HS-5 (cell line): ENCODE measurements around the gene OR2T6.
"Not testable (repeated sequence)": the region's sequence is repeated elsewhere in the genome, so short reads cannot be mapped to it uniquely, and the experiment has no call there.

Experiments used
- DNase-seq: peaks from one replicate; pipeline ENCODE4 v3.0.0-alpha.2; 2012; ENCODE audit warnings: low read depth

OR2T6 gene, protein sequence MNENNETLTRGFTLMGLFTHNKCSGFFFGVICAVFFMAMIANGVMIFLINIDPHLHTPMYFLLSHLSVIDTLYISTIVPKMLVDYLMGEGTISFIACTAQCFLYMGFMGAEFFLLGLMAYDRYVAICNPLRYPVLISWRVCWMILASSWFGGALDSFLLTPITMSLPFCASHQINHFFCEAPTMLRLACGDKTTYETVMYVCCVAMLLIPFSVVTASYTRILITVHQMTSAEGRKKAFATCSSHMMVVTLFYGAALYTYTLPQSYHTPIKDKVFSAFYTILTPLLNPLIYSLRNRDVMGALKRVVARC

DNA sequence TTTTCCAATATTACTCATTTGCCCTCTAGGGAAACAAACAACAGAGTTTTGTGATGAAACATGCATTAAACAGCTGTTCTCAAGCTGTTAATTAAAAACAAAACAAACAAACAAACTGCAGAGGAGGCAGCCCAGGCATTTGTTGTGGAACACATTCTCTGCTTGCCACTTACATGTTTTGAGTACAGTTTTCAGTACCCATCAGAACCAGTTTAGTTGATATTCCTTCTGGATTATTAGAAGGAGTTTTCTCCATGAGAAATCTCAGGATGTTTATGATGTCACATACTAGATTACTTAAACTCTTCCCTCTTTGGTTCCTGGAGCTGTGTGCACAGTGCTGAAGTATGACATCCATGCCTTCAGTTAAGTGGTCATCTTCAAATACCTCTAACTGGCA lies at the start of gene OR2T6:
Gene OR2T6, plus strand, starts transcription at position 301 of the 400 bp plus-strand sequence. CDS start 11,863 bp downstream, outside the sequence.
- DNase-seq = no peak

DNA sequence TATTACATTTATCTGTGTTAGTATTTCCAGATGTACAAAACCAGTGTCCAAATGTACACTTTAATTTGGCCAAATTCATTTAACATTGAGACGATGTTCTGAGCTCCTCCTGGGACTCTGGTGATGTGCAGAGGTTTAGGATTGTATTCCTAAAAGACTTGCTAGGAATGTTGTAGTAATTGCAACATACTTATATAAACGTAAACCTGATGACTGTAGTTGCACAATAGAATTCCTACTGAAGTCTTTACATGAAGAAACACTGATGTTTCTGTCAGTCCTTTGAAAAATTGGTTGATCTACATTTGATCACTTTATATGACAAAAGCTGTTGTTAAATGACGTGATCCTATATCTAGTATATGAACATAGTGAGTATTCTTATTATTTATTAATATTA lies 32.1 kb upstream of the OR2T6 start:
- no peak for DNase-seq

DNA sequence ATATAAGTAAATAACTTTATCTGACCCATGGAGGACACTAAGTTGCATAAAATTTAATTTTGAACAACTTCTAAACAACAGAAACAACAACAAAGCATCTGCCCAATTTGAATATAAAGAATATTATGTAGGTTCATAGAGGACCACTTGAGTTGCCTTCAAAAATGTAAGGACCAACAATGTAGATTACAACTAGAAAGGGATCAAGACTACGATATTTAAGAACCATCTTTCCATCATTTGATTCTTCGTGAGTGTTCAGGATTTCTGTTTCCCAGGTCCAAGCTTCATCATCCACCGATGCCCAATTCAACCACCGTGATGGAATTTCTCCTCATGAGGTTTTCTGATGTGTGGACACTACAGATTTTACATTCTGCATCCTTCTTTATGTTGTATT lies 27.1 kb upstream of the OR2T6 start, which contains the start of gene OR14C36:
Gene OR14C36, plus strand, starts transcription at position 301 of the 400 bp plus-strand sequence. Its CDS starts 0 bp downstream, at position 301.
- DNase-seq = no peak

DNA sequence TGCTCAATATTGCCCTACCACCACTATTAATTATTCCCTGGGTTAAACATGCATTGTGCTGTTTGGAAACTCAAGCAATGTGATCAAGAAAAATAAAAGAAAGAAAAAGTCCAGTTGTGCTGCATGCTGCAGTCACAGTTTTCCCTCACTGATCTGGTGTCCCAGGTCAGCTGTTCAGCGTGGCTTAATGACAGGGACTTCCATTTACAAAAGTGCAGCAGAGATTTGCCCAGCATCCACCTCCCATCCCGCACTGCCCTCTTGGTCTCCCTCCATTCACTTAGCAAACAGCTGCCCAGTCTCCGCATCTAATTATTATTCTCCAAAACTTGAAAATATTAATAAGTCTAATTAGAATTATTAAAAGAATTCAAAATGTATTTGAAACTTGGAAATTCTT lies 16.1 kb upstream of the OR2T6 start:
- no peak for DNase-seq

DNA sequence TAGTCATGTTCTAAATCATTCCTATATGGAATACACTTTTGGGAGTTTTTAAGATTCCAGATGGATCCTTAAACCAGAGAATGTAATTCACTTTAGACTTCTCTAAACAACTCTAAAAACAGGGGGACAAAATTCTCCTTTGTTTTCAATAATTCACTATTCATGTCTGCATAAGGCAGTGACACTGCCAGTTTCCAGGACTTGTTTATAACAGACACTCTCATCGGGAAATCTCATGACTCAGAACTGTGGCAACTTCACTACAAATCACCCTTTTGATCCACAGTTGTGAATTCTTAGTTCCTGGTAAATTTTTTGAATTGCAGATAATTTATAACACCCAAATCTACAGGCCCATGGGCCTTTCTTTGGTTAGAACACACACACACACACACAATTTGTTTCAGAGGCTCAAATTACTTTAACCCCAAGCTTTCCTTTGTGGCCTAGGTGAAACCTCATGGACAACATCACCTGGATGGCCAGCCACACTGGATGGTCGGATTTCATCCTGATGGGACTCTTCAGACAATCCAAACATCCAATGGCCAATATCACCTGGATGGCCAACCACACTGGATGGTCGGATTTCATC lies 14.3 kb upstream of the OR2T6 start, which contains the start of gene OR2T4:
Gene OR2T4, plus strand, starts transcription at position 545 of the 595 bp plus-strand sequence. Its CDS starts 0 bp downstream, at position 545.
- DNase-seq = no peak

DNA sequence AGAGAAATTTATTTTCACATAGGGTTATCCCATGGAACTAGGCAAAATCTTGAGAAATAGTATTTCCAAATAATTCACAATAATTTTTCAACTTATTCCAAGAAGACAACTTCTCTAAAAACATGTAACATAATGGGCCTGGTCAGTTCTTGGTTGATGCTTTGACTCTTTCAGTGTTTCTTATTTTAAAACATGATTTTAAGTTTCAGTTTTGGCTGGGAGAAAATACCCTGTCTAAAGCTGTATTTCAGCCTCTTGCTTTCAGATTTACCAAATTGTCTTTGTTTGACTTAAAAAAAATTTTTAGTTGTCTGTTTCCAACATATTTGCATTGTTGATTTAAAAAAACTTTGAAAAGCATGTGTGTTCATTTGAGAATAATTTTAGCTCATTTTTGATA lies 8.9 kb upstream of the OR2T6 start:
- DNase-seq = no peak

DNA sequence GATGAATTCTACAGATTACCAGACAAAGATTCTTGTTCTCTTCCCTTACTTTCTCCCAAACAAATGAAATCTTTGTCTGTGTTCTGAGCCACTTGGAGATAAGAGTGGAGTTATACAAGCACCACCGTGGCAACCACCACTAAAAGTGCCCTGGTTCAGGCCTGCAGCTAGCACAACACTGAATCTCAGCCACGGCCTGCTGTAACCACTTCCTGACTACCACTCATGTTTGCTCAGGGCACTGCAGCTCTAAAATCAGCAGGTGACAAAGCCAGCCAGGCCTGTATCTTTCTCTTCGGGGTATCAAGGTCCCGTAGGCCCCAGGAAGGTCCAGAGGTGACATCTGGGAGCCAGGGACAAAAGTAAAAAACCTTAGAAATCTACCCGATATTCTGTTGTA lies 3.2 kb upstream of the OR2T6 start:
- DNase-seq = no peak

DNA sequence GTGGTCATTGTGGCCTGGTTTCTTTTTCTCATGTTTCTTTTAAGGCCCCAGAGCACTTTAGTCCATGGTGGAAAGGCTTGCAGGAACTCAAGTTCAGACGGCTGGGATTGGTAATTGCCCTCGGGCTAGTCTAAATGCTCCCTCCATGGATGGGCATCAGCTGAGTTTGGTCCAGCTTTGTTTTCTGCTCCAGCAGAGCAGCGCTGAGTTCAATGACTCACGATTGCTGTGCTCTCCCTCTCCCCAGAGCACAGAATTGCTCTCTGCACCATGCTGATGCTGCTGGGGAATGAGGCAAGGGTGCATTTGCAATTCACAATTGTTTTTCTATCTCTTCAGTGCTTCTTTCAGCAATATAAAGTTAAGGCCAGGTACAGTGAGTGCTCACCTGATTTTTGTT lies 1.8 kb upstream of the OR2T6 start:
- no peak for DNase-seq

DNA sequence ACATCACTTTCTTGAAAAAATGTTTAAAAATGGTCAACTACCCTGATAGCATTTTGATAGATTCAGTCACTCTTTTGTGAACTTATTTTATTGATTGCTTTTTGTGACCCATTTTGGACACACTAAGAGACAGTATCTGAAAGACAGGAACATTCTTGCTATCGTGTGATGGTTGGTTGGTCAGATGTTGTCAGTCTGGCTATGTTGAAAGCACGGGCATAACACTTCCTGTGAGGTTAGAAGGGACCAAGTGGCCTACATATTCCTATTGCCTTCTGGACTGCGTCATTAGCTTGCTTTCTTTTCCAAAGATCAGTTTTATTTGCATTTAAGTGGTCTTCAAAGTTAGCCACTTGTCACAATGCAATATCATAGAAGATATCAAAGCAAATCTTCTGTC lies 1.4 kb downstream of the OR2T6 start:
- no peak for DNase-seq

DNA sequence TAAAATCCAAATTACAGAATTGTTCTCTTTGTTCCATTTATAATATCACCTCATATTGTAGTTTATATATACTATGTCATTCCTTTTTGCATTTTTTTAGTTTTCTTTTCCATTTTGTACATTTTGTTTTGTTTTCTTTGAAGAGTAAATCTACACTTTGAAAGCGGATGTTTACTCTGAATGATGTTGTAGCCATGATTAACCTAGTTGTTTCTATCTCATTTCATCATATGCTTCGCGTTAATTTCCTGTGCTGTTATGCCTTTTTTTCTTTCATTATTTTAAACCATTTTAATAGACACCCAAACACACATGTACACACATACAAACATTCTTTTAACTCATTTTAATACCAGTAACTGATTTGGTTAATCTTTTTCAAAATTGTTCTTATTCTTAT lies 5.3 kb downstream of the OR2T6 start:
- DNase-seq = no peak

DNA sequence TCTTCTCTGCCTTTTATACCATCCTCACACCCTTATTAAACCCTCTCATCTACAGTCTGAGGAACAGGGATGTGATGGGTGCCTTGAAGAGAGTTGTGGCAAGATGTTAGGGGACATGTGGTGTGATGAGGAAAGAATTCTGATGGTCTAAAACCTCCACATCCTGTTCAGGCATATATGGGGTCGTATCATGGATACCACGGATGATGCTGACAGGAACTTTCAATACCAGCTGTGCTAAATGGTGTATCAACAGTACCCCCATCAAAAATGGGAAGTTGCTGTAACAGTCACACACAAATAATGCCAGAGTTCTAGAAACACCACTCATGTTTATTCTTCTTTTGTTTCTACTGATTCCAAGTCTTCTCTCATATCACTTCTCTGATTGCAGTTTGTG lies 12.9 kb downstream of the OR2T6 start:
- DNase-seq = no peak

DNA sequence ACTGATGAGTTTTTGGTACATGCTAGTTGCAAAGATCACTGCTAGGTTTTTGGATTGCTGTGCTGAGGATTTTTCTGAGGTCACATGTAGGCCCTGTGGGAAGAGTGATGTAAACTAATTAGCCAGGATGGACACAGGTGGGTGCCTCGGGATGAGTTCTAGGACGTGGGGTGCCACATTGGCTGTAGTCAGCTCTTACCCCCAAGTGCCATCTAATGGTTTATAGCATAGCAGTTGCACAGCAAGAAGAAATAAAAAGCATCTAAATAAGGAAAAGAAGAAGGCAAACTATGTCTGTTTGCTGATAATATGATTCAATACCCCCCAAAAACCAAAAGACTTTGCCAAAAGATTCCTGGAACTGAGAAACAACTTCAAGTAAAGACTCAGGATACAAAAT lies 17.5 kb downstream of the OR2T6 start:
- DNase-seq = no peak

DNA sequence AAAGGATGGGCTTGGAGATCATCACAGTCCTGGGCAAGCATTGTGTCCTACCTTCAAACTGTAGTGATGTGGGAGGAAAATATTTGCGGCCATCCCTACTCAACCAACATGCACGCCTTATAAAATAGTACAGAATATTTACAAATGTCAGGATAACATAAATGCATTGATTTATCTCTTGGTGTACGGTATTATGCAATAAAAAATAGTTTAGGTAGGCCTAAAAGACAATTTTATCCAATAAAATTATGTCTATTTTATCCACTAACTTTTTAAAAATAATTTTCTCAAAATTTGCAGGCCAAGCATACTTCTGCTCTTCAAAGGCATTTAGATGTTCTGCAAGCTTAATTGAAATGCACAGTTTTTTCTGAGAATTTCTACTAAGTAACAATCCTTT lies 27.2 kb downstream of the OR2T6 start, which contains the start of gene OR2T1:
Gene OR2T1, plus strand, starts transcription at position 301 of the 400 bp plus-strand sequence. CDS start 3,100 bp downstream, outside the sequence.
- DNase-seq = no peak

DNA sequence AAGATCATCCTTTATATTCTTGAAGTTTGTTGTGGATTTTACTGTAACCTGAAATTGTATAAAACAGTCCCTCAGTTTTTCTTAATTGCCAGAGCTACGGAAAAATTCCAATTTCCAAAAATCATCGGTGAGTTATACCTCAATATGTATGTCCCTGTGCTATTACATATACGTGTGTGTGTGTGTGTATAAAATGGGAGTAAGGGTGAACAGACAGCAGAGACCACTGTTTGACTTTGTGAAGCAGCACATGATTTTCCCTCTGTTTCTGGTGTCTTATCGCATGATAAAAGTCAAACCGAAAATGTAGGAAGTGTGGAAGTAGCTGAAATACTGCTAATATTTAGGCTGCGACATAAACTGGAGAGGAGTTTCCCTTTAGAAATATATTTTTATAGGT lies 28.5 kb downstream of the OR2T6 start:
- DNase-seq = peak; percentile 4

DNA sequence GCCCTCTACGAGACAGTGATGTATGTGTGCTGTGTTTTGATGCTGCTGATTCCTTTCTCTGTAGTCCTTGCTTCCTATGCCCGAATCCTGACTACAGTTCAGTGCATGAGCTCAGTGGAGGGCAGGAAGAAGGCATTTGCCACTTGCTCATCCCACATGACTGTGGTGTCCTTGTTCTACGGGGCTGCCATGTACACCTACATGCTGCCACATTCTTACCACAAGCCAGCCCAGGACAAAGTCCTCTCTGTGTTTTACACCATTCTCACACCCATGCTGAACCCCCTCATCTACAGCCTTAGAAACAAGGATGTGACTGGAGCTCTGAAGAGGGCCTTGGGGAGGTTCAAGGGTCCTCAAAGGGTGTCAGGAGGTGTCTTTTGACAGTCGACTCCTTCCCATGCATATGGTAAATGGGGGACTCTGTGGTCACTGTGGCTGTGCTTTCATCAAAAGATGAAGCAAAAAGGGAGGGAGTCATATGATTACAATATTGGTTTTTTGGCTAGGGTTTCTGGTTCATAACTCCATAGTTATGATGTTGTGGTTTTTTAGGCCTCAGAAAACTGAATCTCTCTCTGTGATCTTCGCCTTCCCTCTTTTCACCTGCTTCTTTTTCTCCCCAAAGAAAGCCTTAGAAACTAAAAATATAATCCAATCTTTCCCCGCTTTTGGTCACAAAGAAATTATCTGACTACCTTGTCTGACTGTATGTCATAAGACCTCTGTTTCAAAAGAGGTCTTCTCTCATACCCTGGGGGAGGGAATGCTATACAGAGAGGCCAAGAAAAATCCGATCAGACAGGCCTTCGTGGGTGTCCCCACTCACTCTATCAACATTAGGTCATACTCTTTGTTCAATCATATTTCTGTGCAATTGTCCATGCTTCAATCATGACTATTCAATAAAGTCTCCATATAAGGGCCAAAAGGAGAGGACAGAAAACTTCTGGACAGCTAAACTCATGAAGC lies 31.5 kb downstream of the OR2T6 start:
- no peak for DNase-seq

DNA sequence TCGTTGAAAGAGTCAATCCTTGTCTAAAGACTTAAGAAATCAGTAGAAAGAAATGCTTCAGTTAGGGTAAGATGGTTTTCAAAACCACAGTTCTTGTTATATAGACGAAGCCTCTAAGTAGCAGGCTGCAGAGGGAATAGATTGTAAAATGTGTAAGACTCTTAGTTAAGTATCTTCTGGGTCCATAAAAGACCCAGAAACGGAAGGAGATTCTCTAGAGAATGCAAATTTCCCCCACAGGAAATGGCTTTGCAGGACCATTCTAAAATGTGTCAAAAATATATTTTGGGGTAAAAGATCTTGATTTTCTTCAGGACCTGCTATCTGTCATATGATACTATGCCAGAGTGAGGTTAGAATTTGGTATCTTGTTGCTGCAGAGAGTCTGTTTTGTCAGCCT lies 40.7 kb downstream of the OR2T6 start:
- DNase-seq = no peak

DNA sequence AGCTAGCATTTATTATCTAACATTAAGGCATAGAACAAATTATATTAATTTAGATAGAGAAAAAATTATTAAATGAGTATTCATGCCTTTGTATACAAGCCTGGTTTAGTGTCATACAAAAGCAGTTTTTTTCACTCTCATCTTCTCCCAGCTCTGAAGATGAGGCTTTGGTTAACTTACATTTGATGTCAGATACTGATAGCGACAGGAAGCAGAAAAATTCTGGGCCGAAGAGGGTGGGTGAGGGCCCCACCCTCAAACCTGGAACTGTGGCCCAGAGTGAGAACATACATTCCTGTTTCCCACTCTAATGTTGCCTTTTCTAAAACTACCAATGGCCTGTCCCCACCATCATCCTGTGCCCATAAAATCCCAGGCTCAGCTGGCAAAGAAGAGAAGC lies 42.3 kb downstream of the OR2T6 start:
- DNase-seq = no peak

DNA sequence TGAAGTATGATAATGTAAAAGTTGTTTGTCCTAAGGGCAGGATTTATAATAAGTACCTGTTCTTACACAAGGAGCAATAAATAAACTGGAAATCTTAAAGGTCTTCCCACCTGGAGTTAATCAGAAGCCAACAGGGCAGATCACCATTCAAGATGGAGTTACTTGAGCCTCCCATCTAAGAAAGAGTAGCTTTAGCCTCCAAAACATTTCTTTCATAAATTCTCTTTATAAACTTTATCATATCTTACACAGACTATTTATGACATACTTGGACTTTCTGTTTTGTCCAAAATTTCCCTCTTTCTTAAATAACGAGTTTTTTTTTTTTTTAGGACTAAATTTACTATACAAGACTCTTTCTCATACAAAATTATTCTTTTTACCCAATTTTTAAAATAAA lies 45.8 kb downstream of the OR2T6 start:
- DNase-seq = peak; percentile 4

DNA sequence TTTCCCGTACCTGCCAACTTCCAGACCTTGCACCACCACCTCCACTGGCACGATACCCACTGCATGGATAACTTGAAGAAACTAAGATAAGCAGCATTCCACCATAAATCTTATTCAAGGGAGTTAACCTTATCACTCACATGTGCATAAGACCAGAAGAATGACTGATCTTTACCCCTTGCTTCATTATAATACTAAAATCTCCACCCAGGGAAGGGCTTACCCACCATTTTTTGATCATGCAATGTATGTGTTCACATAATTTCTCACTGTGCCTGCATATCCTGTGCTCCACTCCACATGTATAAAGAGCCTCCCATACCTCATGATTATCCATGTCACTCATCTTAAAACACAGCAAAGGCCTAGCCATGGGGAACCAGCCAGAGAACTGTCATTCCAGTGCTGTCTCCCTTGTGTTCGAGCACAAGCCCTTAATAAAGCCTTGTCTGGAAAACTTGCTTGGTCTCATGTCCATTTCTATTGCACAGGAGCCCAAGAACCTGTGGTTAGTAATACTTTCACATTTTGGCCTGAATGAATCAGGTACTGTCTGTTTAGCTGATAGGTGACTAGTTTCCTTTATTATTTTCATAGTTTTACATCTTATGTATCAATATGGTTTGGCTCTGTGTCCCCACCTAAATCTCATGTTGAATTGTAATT lies 52.1 kb downstream of the OR2T6 start:
- not testable (repeated sequence) for DNase-seq

DNA sequence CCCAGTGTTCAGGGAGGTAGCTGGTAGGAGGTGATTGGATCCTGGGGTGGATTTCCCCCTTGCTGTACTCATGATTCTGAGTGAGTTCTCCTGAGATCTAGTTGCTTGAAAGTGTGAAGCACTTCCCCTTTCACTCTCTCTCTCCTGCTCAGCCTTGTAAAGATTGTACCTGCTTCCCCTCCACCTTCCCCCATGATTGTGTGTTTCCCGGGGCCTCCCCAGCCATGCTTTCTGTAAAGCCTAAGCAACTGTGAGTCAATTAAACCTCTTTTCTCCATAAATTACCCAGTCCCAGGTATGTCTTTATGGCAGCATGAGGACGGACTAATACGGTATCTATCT lies 52.6 kb downstream of the OR2T6 start:
- DNase-seq = not testable (repeated sequence)

DNA sequence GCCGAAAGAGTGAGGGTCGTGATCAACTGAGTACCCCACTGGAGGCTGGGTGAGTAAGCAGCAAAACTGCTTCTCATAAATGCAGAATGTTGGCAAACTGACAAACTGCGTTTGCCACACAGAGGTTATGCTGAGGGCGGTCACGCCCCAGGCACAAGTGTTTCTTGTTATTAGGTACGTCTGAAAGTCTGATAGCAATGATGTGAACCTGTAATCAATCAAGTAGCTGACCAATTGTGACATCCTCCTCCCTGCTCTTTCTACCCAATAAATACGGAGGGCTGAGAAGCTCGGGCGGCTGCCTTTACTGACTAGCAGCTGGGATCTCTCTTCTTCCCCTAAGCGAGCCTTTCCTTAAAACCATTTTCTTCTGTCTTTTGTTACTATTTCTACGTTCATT lies 56.1 kb downstream of the OR2T6 start:
- DNase-seq = not testable (repeated sequence)

DNA sequence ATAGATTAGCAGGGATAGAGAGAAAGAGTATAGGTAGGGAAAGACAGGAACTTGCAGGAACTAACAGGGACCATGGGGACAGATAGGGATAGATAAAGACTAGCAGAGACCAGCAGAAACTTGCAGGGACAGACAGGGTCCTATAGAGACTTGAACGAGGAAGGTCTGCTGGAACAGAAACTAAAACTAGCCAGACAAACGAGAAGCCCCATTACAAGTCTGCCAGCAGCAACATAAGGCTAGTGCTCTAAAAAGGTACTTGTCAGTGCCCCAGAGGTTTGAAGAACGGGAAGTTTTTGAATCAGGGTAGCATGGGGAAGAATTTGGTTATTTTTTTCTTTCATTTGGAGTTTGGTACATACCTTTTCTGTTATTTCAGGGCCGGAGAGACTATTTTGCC lies 56.7 kb downstream of the OR2T6 start:
- DNase-seq = not testable (repeated sequence)
